ENCODE measurements around the gene KYNU.
"Not testable (repeated sequence)": the region's sequence is repeated elsewhere in the genome, so short reads cannot be mapped to it uniquely, and the experiment has no call there.

KYNU gene

GRCh38 chr2:142868229-142868762 lies 9.2 kb upstream of the KYNU start:
- DNase-seq (ENCODE audit: insufficient read length, low spot score) (no peak), FAIRE-seq (no peak)
- TF ChIP-seq TAF1 (IDR thresholded peaks at IDR 0.05; ENCODE audit: low read depth, low read length) (no peak), POLR2A (IDR thresholded peaks at IDR 0.05; ENCODE audit: low read depth, low read length) (no peak), PAX5 (IDR thresholded peaks at IDR 0.05; ENCODE audit: insufficient read depth, low read length, severe bottlenecking) (no peak), SPI1 (IDR thresholded peaks at IDR 0.05; ENCODE audit: low read depth, low read length) (no peak), POLR2AphosphoS5 (IDR thresholded peaks at IDR 0.05; ENCODE audit: low read depth, low read length) (no peak), POU2F2 (IDR thresholded peaks at IDR 0.05; ENCODE audit: low read depth, low read length) (no peak)

- not testable (repeated sequence) for DNase-seq (ENCODE audit: insufficient read length, low spot score); FAIRE-seq
Observed at GRCh38 chr2:142869065-142869460, 8.4 kb upstream of the KYNU start.

GRCh38 chr2:142869461-142870106 lies 7.9 kb upstream of the KYNU start:
- DNase-seq (ENCODE audit: insufficient read length, low spot score): no peak
- FAIRE-seq: no peak
- TF ChIP-seq PAX5 (IDR thresholded peaks at IDR 0.05; ENCODE audit: insufficient read depth, low read length, severe bottlenecking): no peak

- TF ChIP-seq SPI1 (IDR thresholded peaks at IDR 0.05; ENCODE audit: low read depth, low read length): no peak
- TF ChIP-seq TAF1 (IDR thresholded peaks at IDR 0.05; ENCODE audit: low read depth, low read length): no peak
- TF ChIP-seq POLR2AphosphoS5 (IDR thresholded peaks at IDR 0.05; ENCODE audit: low read depth, low read length): no peak
- TF ChIP-seq PAX5 (IDR thresholded peaks at IDR 0.05; ENCODE audit: insufficient read depth, low read length, severe bottlenecking): no peak
- FAIRE-seq (no peak), DNase-seq (ENCODE audit: insufficient read length, low spot score) (no peak)
Observed at GRCh38 chr2:142870526-142870925, 6.9 kb upstream of the KYNU start.

GRCh38 chr2:142871396-142871795 lies 6.1 kb upstream of the KYNU start:
- FAIRE-seq (no peak), DNase-seq (ENCODE audit: insufficient read length, low spot score) (no peak)
- TF ChIP-seq POLR2A (IDR thresholded peaks at IDR 0.05; ENCODE audit: low read depth, low read length) (no peak), PAX5 (IDR thresholded peaks at IDR 0.05; ENCODE audit: insufficient read depth, low read length, severe bottlenecking) (no peak), SPI1 (IDR thresholded peaks at IDR 0.05; ENCODE audit: low read depth, low read length) (no peak), POU2F2 (IDR thresholded peaks at IDR 0.05; ENCODE audit: low read depth, low read length) (no peak), TAF1 (IDR thresholded peaks at IDR 0.05; ENCODE audit: low read depth, low read length) (no peak), POLR2AphosphoS5 (IDR thresholded peaks at IDR 0.05; ENCODE audit: low read depth, low read length) (no peak)

- no peak for DNase-seq (ENCODE audit: insufficient read length, low spot score)
- FAIRE-seq: no peak
- TF ChIP-seq TAF1 (IDR thresholded peaks at IDR 0.05; ENCODE audit: low read depth, low read length) (no peak), POU2F2 (IDR thresholded peaks at IDR 0.05; ENCODE audit: low read depth, low read length) (no peak), POLR2AphosphoS5 (IDR thresholded peaks at IDR 0.05; ENCODE audit: low read depth, low read length) (no peak), SPI1 (IDR thresholded peaks at IDR 0.05; ENCODE audit: low read depth, low read length) (no peak), PAX5 (IDR thresholded peaks at IDR 0.05; ENCODE audit: insufficient read depth, low read length, severe bottlenecking) (no peak), POLR2A (IDR thresholded peaks at IDR 0.05; ENCODE audit: low read depth, low read length) (no peak)
Observed at GRCh38 chr2:142872882-142873724, 4.4 kb upstream of the KYNU start.

GRCh38 chr2:142873831-142874287 lies 3.6 kb upstream of the KYNU start:
- peak; percentile 35 for FAIRE-seq
- TF ChIP-seq SPI1 (IDR thresholded peaks at IDR 0.05; ENCODE audit: low read depth, low read length): peak; percentile 30; the same call in 1 of the 2 replicates
- TF ChIP-seq POLR2A (IDR thresholded peaks at IDR 0.05; ENCODE audit: low read depth, low read length): no peak
- DNase-seq (ENCODE audit: insufficient read length, low spot score): no peak

GRCh38 chr2:142874293-142874814 lies 3.1 kb upstream of the KYNU start:
- TF ChIP-seq POLR2AphosphoS5 (IDR thresholded peaks at IDR 0.05; ENCODE audit: low read depth, low read length) (no peak), SPI1 (IDR thresholded peaks at IDR 0.05; ENCODE audit: low read depth, low read length) (no peak), POLR2A (IDR thresholded peaks at IDR 0.05; ENCODE audit: low read depth, low read length) (no peak), PAX5 (IDR thresholded peaks at IDR 0.05; ENCODE audit: insufficient read depth, low read length, severe bottlenecking) (no peak), POU2F2 (IDR thresholded peaks at IDR 0.05; ENCODE audit: low read depth, low read length) (no peak), TAF1 (IDR thresholded peaks at IDR 0.05; ENCODE audit: low read depth, low read length) (no peak)
- FAIRE-seq (no peak), DNase-seq (ENCODE audit: insufficient read length, low spot score) (no peak)

- FAIRE-seq: no peak
- TF ChIP-seq POU2F2 (IDR thresholded peaks at IDR 0.05; ENCODE audit: low read depth, low read length): no peak
- no peak for TF ChIP-seq POLR2A (IDR thresholded peaks at IDR 0.05; ENCODE audit: low read depth, low read length)
- TF ChIP-seq POLR2AphosphoS5 (IDR thresholded peaks at IDR 0.05; ENCODE audit: low read depth, low read length): no peak
- TF ChIP-seq SPI1 (IDR thresholded peaks at IDR 0.05; ENCODE audit: low read depth, low read length): no peak
- no peak for TF ChIP-seq PAX5 (IDR thresholded peaks at IDR 0.05; ENCODE audit: insufficient read depth, low read length, severe bottlenecking)
- no peak for TF ChIP-seq TAF1 (IDR thresholded peaks at IDR 0.05; ENCODE audit: low read depth, low read length)
- DNase-seq (ENCODE audit: insufficient read length, low spot score): no peak
Observed at GRCh38 chr2:142875010-142875409, 2.5 kb upstream of the KYNU start.

GRCh38 chr2:142875652-142876051 lies 1.8 kb upstream of the KYNU start:
- no peak for FAIRE-seq
- DNase-seq (ENCODE audit: insufficient read length, low spot score): no peak
- no peak for TF ChIP-seq TAF1 (IDR thresholded peaks at IDR 0.05; ENCODE audit: low read depth, low read length)
- no peak for TF ChIP-seq POU2F2 (IDR thresholded peaks at IDR 0.05; ENCODE audit: low read depth, low read length)
- no peak for TF ChIP-seq SPI1 (IDR thresholded peaks at IDR 0.05; ENCODE audit: low read depth, low read length)
- TF ChIP-seq POLR2AphosphoS5 (IDR thresholded peaks at IDR 0.05; ENCODE audit: low read depth, low read length): no peak
- TF ChIP-seq POLR2A (IDR thresholded peaks at IDR 0.05; ENCODE audit: low read depth, low read length): no peak
- TF ChIP-seq PAX5 (IDR thresholded peaks at IDR 0.05; ENCODE audit: insufficient read depth, low read length, severe bottlenecking): no peak

Measured in GM12891 (cell line).